GM23248 (cell line): ENCODE data around the gene TNNT1.

ENCODE experiments used
- EZH2 ChIP-seq: fragments of 200-600 bp; sonication (generic); IDR thresholded peaks from 2 replicates; pipeline ENCODE4 v1.6.1; 2018; ENCODE audit warnings: antibody characterized with exemption, mild to moderate bottlenecking; ENCODE audit not compliant: insufficient read depth, poor library complexity, severe bottlenecking
- EZH2phosphoT487 ChIP-seq: fragments of 200-600 bp; sonication (generic); IDR thresholded peaks from 2 replicates; pipeline ENCODE4 v1.6.1; 2018; ENCODE audit warnings: antibody characterized with exemption, moderate library complexity, mild to moderate bottlenecking, low read depth; ENCODE audit not compliant: insufficient read depth

GRCh38 chr19:55160128-55160985 lies 11.4 kb upstream of the TNNT1 start:
- TF ChIP-seq EZH2phosphoT487 (no peak), EZH2 (no peak)
